GM12878 (cell line): ENCODE data around the gene OXCT2. TPM values are rescaled to one million over a fixed set of nuclear protein-coding genes. Genes with fewer than 3 reads are reported as not detected.

Experiments
- ATAC-seq: fragments of 200-7000 bp; cut with Tn5 transposase; 3 replicates; pipeline ENCODE4 v1.9.1; 2020; ENCODE audit warnings: mild to moderate bottlenecking, moderate library complexity
- BruUV-seq: library from RNA; stranded (reverse); fragments of 400-500 nt; replicated peaks from 2 replicates; lab custom pipeline; 2021; lab: Mats Ljungman, UMichigan
- CTCF ChIA-PET: fragments of 300-600 bp; sonication (Branson Sonifier 250); formaldehyde crosslinking; extraction: SDS; loops from one replicate; lab custom pipeline; 2021; ENCODE audit warnings: inconsistent platforms; lab: Yijun Ruan, JAX
- POLR2A ChIA-PET: fragments of 350-600 bp; formaldehyde crosslinking; extraction: SDS; loops from one replicate; lab custom pipeline; 2021; ENCODE audit warnings: inconsistent platforms; lab: Charles Lee
- RAD21 ChIA-PET: fragments of 300-600 bp; sonication (Branson Sonifier 250); formaldehyde crosslinking; loops from one replicate; lab custom pipeline; 2023; ENCODE audit warnings: antibody characterized with exemption; ENCODE audit not compliant: unreplicated experiment; lab: Charles Lee
- SMC1A ChIA-PET: fragments of 300-600 bp; sonication (Branson Sonifier 250); formaldehyde crosslinking; loops from one replicate; lab custom pipeline; 2023; ENCODE audit not compliant: unreplicated experiment, uncharacterized antibody; lab: Charles Lee
- DNase-seq: peaks from one replicate; pipeline ENCODE4 v3.0.0-alpha.2; 2011; ENCODE audit warnings: low read depth, low spot score
- FAIRE-seq: peaks from 3 replicates; lab custom pipeline; 2011; peaks lifted over from hg19 to GRCh38; lab: Jason Lieb, UNC
- H2AFZ ChIP-seq: 2 replicates; pipeline ENCODE4 v1.6.0; 2011; ENCODE audit warnings: low read depth, low read length, control low read depth; ENCODE audit not compliant: control insufficient read depth
- H3K27ac ChIP-seq: 2 replicates; pipeline ENCODE4 v1.5.1; 2011; ENCODE audit warnings: control low read depth; ENCODE audit not compliant: control insufficient read depth, insufficient read depth
- H3K27me3 ChIP-seq, 2 experiments: replicated peaks in 1 of 2; 2 replicates each; pipeline versions ENCODE4 v1.6.0 to v1.6.1; 2011; ENCODE audit warnings: low read length in 1 of 2; ENCODE audit not compliant: control insufficient read depth in 2 of 2, insufficient read depth in 2 of 2
- H3K36me3 ChIP-seq, 2 experiments: 2 replicates each; pipeline ENCODE4 v1.5.1; 2011; ENCODE audit warnings: low read length in 1 of 2; ENCODE audit not compliant: control insufficient read depth in 2 of 2, insufficient read depth in 2 of 2
- H3K4me1 ChIP-seq: 2 replicates; pipeline ENCODE4 v1.6.1; 2011; ENCODE audit warnings: mild to moderate bottlenecking, low read length, moderate library complexity, mixed read lengths; ENCODE audit not compliant: control insufficient read depth, insufficient read depth
- H3K4me2 ChIP-seq: 2 replicates; pipeline ENCODE4 v1.6.0; 2011; ENCODE audit warnings: control low read depth; ENCODE audit not compliant: control insufficient read depth, insufficient read depth
- H3K4me3 ChIP-seq: fragments of 200-600 bp; sonication (generic); 2 replicates; pipeline ENCODE4 v1.5.1; 2016
- H3K79me2 ChIP-seq: 2 replicates; pipeline ENCODE4 v1.6.0; 2011; ENCODE audit warnings: low read length; ENCODE audit not compliant: control insufficient read depth, insufficient read depth
- H3K9ac ChIP-seq: 2 replicates; pipeline ENCODE4 v1.8.0; 2011; ENCODE audit warnings: low read length, control low read depth, mixed read lengths; ENCODE audit not compliant: control insufficient read depth, insufficient read depth
- H3K9me3 ChIP-seq: replicated peaks from 3 replicates; pipeline ENCODE4 v1.5.1; 2011; ENCODE audit warnings: mild to moderate bottlenecking, low read length; ENCODE audit not compliant: control insufficient read depth, insufficient read depth
- H4K20me1 ChIP-seq: 2 replicates; pipeline ENCODE4 v1.6.0; 2011; ENCODE audit not compliant: control insufficient read depth, insufficient read depth
- ATF2 ChIP-seq: IDR thresholded peaks from 2 replicates; pipeline ENCODE4 v1.6.1; 2012; ENCODE audit warnings: low read length, inconsistent platforms
- ATF3 ChIP-seq: IDR thresholded peaks from 2 replicates; pipeline ENCODE4 v1.6.1; 2011; ENCODE audit warnings: low read depth, mild to moderate bottlenecking, low read length, moderate library complexity, borderline replicate concordance; ENCODE audit errors: extremely low read depth
- BCLAF1 ChIP-seq: fragments of 450-650 bp; IDR thresholded peaks from 2 replicates; pipeline ENCODE4 v1.6.1; 2017; ENCODE audit warnings: antibody characterized with exemption, mild to moderate bottlenecking, moderate library complexity
- CEBPB ChIP-seq, 2 experiments: fragments of 150-350 bp in 1 of 2; IDR thresholded peaks; 2 replicates each; pipeline ENCODE4 v1.6.1; 2012 to 2014; ENCODE audit warnings: low read depth in 2 of 2, low read length in 2 of 2, borderline replicate concordance in 1 of 2, inconsistent platforms in 1 of 2
- CHD2 ChIP-seq: IDR thresholded peaks from 2 replicates; pipeline ENCODE4 v1.6.1; 2011; ENCODE audit warnings: low read depth, low read length, improper control_type of control experiment, borderline replicate concordance
- EGR1 ChIP-seq, 2 experiments: IDR thresholded peaks; 1 replicate in 1 of 2; 2 replicates in 1 of 2; pipeline ENCODE4 v1.6.1; 2011 to 2012; ENCODE audit warnings: low read depth in 2 of 2, low read length in 2 of 2, borderline replicate concordance in 1 of 2, mild to moderate bottlenecking in 1 of 2, moderate library complexity in 1 of 2
- IRF3 ChIP-seq: fragments of 450-650 bp; IDR thresholded peaks from 2 replicates; pipeline ENCODE4 v1.6.1; 2014; ENCODE audit warnings: mild to moderate bottlenecking
- IRF4 ChIP-seq: IDR thresholded peaks from 2 replicates; pipeline ENCODE4 v1.6.1; 2011; ENCODE audit warnings: low read depth, low read length
- KLF5 ChIP-seq: fragments of 450-650 bp; IDR thresholded peaks from 2 replicates; pipeline ENCODE4 v1.6.1; 2014; ENCODE audit warnings: mild to moderate bottlenecking; ENCODE audit not compliant: partially characterized antibody
- MEF2A ChIP-seq: IDR thresholded peaks from 2 replicates; pipeline ENCODE4 v1.6.1; 2011; ENCODE audit warnings: low read depth, mild to moderate bottlenecking, low read length, moderate library complexity; ENCODE audit not compliant: insufficient read depth
- MEF2B ChIP-seq: fragments of 450-650 bp; IDR thresholded peaks from 2 replicates; pipeline ENCODE4 v1.6.1; 2018; ENCODE audit warnings: mild to moderate bottlenecking, moderate library complexity; ENCODE audit not compliant: partially characterized antibody, poor library complexity, severe bottlenecking
- MYC ChIP-seq: IDR thresholded peaks from 2 replicates; pipeline ENCODE4 v1.6.1; 2011; ENCODE audit warnings: mild to moderate bottlenecking, low read length, moderate library complexity, inconsistent platforms; ENCODE audit not compliant: insufficient read depth, insufficient replicate concordance, insufficient read length, severe bottlenecking
- POU2F2 ChIP-seq: IDR thresholded peaks from 3 replicates; pipeline ENCODE4 v1.6.1; 2011; ENCODE audit warnings: low read depth, mild to moderate bottlenecking, low read length, borderline replicate concordance
- SIN3A ChIP-seq: IDR thresholded peaks from 2 replicates; pipeline ENCODE4 v1.6.1; 2012; ENCODE audit warnings: low read depth, low read length, improper control_type of control experiment
- SRF ChIP-seq, 2 experiments: IDR thresholded peaks; 2 replicates each; pipeline ENCODE4 v1.6.1; 2011; ENCODE audit warnings: low read depth in 2 of 2, low read length in 2 of 2, mild to moderate bottlenecking in 1 of 2, moderate library complexity in 1 of 2
- STAT1 ChIP-seq: fragments of 450-650 bp; conservative IDR thresholded peaks from 2 replicates; pipeline ENCODE4 v1.6.1; 2014; ENCODE audit warnings: antibody characterized with exemption, mild to moderate bottlenecking
- YBX1 ChIP-seq: fragments of 450-650 bp; IDR thresholded peaks from 2 replicates; pipeline ENCODE4 v1.6.1; 2016; ENCODE audit warnings: antibody characterized with exemption
- WGBS: methylation state at CpG from one replicate; pipeline ENCODE4 v1.1.6; 2016; ENCODE audit warnings: low lambda C conversion rate; ENCODE audit not compliant: insufficient replicate concordance, insufficient coverage; ENCODE audit errors: missing lambda C conversion rate; 5-methylcytosine and 5-hydroxymethylcytosine counted together
- in situ Hi-C: fragments of 300-500 bp; cut with MboI; formaldehyde crosslinking; loops from 9 replicates; pipeline ENCODE4 v1.14.3; 2018; ENCODE audit warnings: mixed read lengths
- intact Hi-C: fragments of 100-400 bp; cut with micrococcal nuclease; formaldehyde crosslinking; loops from one replicate; pipeline ENCODE4 v1.14.2; 2022; ENCODE audit not compliant: unreplicated experiment
- polyA plus RNA-seq, 11 experiments: library from polyadenylated mRNA; depleted of rRNA in 4 of 11; unstranded in 6 of 11; stranded (reverse) in 5 of 11; fragments of >200 nt; fragmentation: Nextera tagmentation in 4 of 11; fragmentation: Illumina TruSeq in 1 of 11; extraction: Ambion mirVana in 4 of 11; extraction: Trizol in 1 of 11; gene quantifications; 1 replicate in 1 of 11; 2 replicates in 10 of 11; pipeline versions ENCODE4 v1.2.1 to v1.2.3, GENCODE V29; 2011 to 2016; ENCODE audit warnings: inconsistent platforms in 2 of 11, missing spikeins in 2 of 11, low read depth in 1 of 11
- total RNA-seq, 4 experiments: library from RNA; depleted of rRNA in 3 of 4; stranded (reverse); fragments of >200 nt in 3 of 4; fragmentation: Illumina TruSeq in 1 of 4; extraction: Trizol in 1 of 4; gene quantifications; 2 replicates each; pipeline versions ENCODE4 v1.2.1 to v1.2.3, GENCODE V29; 2013 to 2021

OXCT2 gene
- total and polyA plus RNA-seq, 10 of the 15 experiments (the other 5 are each of a cell fraction or from before 2014, with no cell fraction given) = 0.06 to 1.9 (median 0.59) TPM

- DNase-seq (no peak), FAIRE-seq (no peak), ATAC-seq (no peak)
- TF ChIP-seq YBX1 (no peak), ATF2 (no peak), BCLAF1 (no peak), ATF3 (no peak), MYC (no peak), EGR1 (IDR thresholded peaks at IDR 0.05; ENCODE audit: borderline replicate concordance in 1 of 2, low read depth in 2 of 2, low read length in 2 of 2) (no peak), POU2F2 (no peak), IRF4 (no peak), IRF3 (no peak), CHD2 (no peak), SIN3A (no peak), CEBPB (IDR thresholded peaks at IDR 0.05; ENCODE audit: borderline replicate concordance in 1 of 2, low read depth in 2 of 2, low read length in 2 of 2) (no peak), STAT1 (no peak), MEF2A (no peak), KLF5 (no peak), MEF2B (no peak), SRF (IDR thresholded peaks at IDR 0.05; ENCODE audit: low read depth in 2 of 2, low read length in 2 of 2) (no peak)
- in situ Hi-C loops (no loop called here), intact Hi-C loops (no loop called here)
- H3K27me3 ChIP-seq = no peaks in the 10 kb centered on the region
- H3K9ac ChIP-seq = no peak overlapping the region
- H3K4me1 ChIP-seq = no peaks in the 10 kb centered on the region
- no peaks in the 10 kb centered on the region for H3K9me3 ChIP-seq
- ChIA-PET SMC1A (no interaction called here), CTCF (interaction anchor here (0.9 kb wide), 1 partner anchor 16 kb away, joined by 3 read pairs; no protein-coding TSS in a partner anchor), POLR2A (no interaction called here), RAD21 (no interaction called here)
- no peaks in the 10 kb centered on the region for H3K79me2 ChIP-seq
- no peak overlapping the region for H3K27ac ChIP-seq
- no peak overlapping the region for H3K4me2 ChIP-seq
- no peak overlapping the region for H2AFZ ChIP-seq
- H4K20me1 ChIP-seq = no peaks in the 10 kb centered on the region
- H3K36me3 ChIP-seq = peaks cover 10 to 19% of the 10 kb centered on the region in 2 experiments; a peak in 3 of 4 replicates
- 96% methylated on average over 14 of the region's 16 CpGs for WGBS
- no peak overlapping the region for H3K4me3 ChIP-seq
- no TSS peak for BruUV-seq
Observed at GRCh38 chr1:39758556-39759435, 12.4 kb downstream of the OXCT2 start.
